ENCODE data around the gene SLC38A10.

DNA sequence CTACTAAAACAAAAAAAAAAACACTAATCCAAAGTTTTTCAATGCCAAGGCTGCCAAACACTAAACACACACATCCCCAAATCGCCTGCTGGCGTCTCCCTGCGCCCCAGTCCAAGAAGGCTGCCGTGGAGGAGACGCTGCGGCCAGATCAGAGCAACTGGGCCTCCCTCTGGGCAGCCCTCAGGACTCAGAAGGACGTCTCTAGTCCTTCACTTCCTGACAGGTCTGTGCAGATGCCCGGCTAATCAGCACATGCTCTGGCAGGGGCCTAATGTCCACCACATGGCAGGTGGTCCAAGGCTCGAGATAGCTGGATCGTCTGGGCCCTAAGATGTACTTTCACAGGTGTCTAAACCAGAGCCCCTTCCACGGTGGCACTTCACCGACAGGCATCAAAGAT lies 2.7 kb downstream of the SLC38A10 start:
- TF ChIP-seq, protein P1, sequence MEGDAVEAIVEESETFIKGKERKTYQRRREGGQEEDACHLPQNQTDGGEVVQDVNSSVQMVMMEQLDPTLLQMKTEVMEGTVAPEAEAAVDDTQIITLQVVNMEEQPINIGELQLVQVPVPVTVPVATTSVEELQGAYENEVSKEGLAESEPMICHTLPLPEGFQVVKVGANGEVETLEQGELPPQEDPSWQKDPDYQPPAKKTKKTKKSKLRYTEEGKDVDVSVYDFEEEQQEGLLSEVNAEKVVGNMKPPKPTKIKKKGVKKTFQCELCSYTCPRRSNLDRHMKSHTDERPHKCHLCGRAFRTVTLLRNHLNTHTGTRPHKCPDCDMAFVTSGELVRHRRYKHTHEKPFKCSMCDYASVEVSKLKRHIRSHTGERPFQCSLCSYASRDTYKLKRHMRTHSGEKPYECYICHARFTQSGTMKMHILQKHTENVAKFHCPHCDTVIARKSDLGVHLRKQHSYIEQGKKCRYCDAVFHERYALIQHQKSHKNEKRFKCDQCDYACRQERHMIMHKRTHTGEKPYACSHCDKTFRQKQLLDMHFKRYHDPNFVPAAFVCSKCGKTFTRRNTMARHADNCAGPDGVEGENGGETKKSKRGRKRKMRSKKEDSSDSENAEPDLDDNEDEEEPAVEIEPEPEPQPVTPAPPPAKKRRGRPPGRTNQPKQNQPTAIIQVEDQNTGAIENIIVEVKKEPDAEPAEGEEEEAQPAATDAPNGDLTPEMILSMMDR (conservative IDR thresholded peaks at IDR 0.05; ENCODE audit: low read depth, low read length), result no peak
- no peak for TF ChIP-seq EZH2 (IDR thresholded peaks at IDR 0.05; ENCODE audit: borderline replicate concordance, low read depth, low read length, poor library complexity, severe bottlenecking)
